HG03064 (cell line): ENCODE results near the gene PRKG2.
"Not testable (repeated sequence)": the region's sequence is repeated elsewhere in the genome, so short reads cannot be mapped to it uniquely, and the experiment has no call there.

Experiments
- ATAC-seq: cut with Tn5 transposase; IDR thresholded peaks from one replicate; pipeline ENCODE4 v1.9.1; 2021; ENCODE audit warnings: low read depth; ENCODE audit not compliant: unreplicated experiment

The PRKG2 gene

GRCh38 chr4:81164126-81164525, 50.9 kb downstream of the PRKG2 start:
- no peak for ATAC-seq

GRCh38 chr4:81162752-81163458, 52.1 kb downstream of the PRKG2 start:
- no peak for ATAC-seq

GRCh38 chr4:81153714-81154323, 61.2 kb downstream of the PRKG2 start:
- ATAC-seq, result not testable (repeated sequence)

GRCh38 chr4:81152839-81153713, 61.9 kb downstream of the PRKG2 start:
- ATAC-seq, result no peak

GRCh38 chr4:81149976-81150375, 65.0 kb downstream of the PRKG2 start:
- no peak for ATAC-seq

- no peak for ATAC-seq
These were observed 66.4 kb downstream of the PRKG2 start for GRCh38 chr4:81148576-81148975.

- ATAC-seq, result no peak
These were observed 68.6 kb downstream of the PRKG2 start for GRCh38 chr4:81146466-81146865.

- no peak for ATAC-seq
These were observed 71.8 kb downstream of the PRKG2 start for GRCh38 chr4:81143183-81143582.

GRCh38 chr4:81142744-81143143, 72.3 kb downstream of the PRKG2 start:
- no peak for ATAC-seq

GRCh38 chr4:81137894-81138293, 77.1 kb downstream of the PRKG2 start:
- no peak for ATAC-seq

- ATAC-seq, result no peak
These were observed 77.6 kb downstream of the PRKG2 start for GRCh38 chr4:81137446-81137845.

GRCh38 chr4:81136161-81136905, 78.7 kb downstream of the PRKG2 start:
- ATAC-seq, result no peak

GRCh38 chr4:81135501-81135900, 79.5 kb downstream of the PRKG2 start:
- ATAC-seq, result no peak

- no peak for ATAC-seq
These were observed 83.5 kb downstream of the PRKG2 start for GRCh38 chr4:81131563-81131962.

GRCh38 chr4:81131066-81131465, 84.0 kb downstream of the PRKG2 start:
- no peak for ATAC-seq

- ATAC-seq, result no peak
These were observed 84.5 kb downstream of the PRKG2 start for GRCh38 chr4:81130569-81130968.

- no peak for ATAC-seq
These were observed 95.0 kb downstream of the PRKG2 start for GRCh38 chr4:81120055-81120454.

- no peak for ATAC-seq
These were observed 96.9 kb downstream of the PRKG2 start for GRCh38 chr4:81118086-81118485.

GRCh38 chr4:81116566-81116965, 98.5 kb downstream of the PRKG2 start:
- ATAC-seq, result no peak

GRCh38 chr4:81113024-81113423, 102.0 kb downstream of the PRKG2 start:
- ATAC-seq, result no peak

GRCh38 chr4:81109356-81109755, 105.7 kb downstream of the PRKG2 start:
- ATAC-seq, result no peak
